GM12864 (cell line): ENCODE data around the gene SHF.
A peak's percentile ranks its signal among the peaks of the same experiment; 100 is the strongest.

Experiments used
- DNase-seq: peaks from one replicate; pipeline ENCODE4 v3.0.0-alpha.2; 2011; ENCODE audit warnings: low read depth
- H3K4me3 ChIP-seq: 2 replicates; pipeline ENCODE4 v1.5.1; 2011; ENCODE audit warnings: mild to moderate bottlenecking, low read depth, low read length, control low read depth
- CTCF ChIP-seq: IDR thresholded peaks from 2 replicates; pipeline ENCODE4 v1.5.1; 2011; ENCODE audit warnings: low read depth, mild to moderate bottlenecking, moderate library complexity, low read length, control low read depth, inconsistent platforms; ENCODE audit errors: missing control alignments

SHF gene

GRCh38 chr15:45163508-45163856 lies 24.3 kb downstream of the SHF start:
- no peak for TF ChIP-seq CTCF
- no peak overlapping the region for H3K4me3 ChIP-seq
- no peak for DNase-seq

- DNase-seq = peak; percentile 24
- no peak overlapping the region for H3K4me3 ChIP-seq
- TF ChIP-seq CTCF = peak; percentile 95
These were observed 24.8 kb downstream of the SHF start for GRCh38 chr15:45162771-45163507.

- no peak for DNase-seq
- no peak overlapping the region for H3K4me3 ChIP-seq
- no peak for TF ChIP-seq CTCF
These were observed 26.1 kb downstream of the SHF start for GRCh38 chr15:45161666-45162065.

- H3K4me3 ChIP-seq = no peak overlapping the region
- no peak for TF ChIP-seq CTCF
- DNase-seq = no peak
These were observed 29.8 kb downstream of the SHF start for GRCh38 chr15:45157974-45158373.

- no peak overlapping the region for H3K4me3 ChIP-seq
- DNase-seq = no peak
- TF ChIP-seq CTCF = no peak
These were observed 30.9 kb downstream of the SHF start for GRCh38 chr15:45156744-45157455.

- no peak for DNase-seq
- no peak for TF ChIP-seq CTCF
- no peak overlapping the region for H3K4me3 ChIP-seq
These were observed 32.0 kb downstream of the SHF start for GRCh38 chr15:45155739-45156138.
